H9 (cell line): ENCODE measurements around the gene EDARADD. TPM values are rescaled to one million over a fixed set of nuclear protein-coding genes. Genes with fewer than 3 reads are reported as not detected.

Experiments used
- DNase-seq: peaks from one replicate; pipeline ENCODE4 v3.0.0-alpha.2; 2017
- H2AFZ ChIP-seq: one replicate; pipeline ENCODE4 v1.6.1; 2013; ENCODE audit warnings: mild to moderate bottlenecking, low read length, control low read depth, moderate library complexity
- H2AK5ac ChIP-seq: 2 replicates; pipeline ENCODE4 v1.6.1; 2013; ENCODE audit warnings: low read length, control low read depth, mixed read lengths; ENCODE audit not compliant: insufficient read length
- H2BK120ac ChIP-seq: one replicate; pipeline ENCODE4 v1.6.1; 2013; ENCODE audit warnings: low read depth, mild to moderate bottlenecking, low read length, control low read depth, inconsistent platforms; ENCODE audit not compliant: poor library complexity, severe bottlenecking
- H2BK12ac ChIP-seq: 2 replicates; pipeline ENCODE4 v1.6.1; 2013; ENCODE audit warnings: low read length, control low read depth, mixed read lengths, low read depth; ENCODE audit not compliant: insufficient read length
- H2BK15ac ChIP-seq: 2 replicates; pipeline ENCODE4 v1.6.1; 2013; ENCODE audit warnings: low read depth, low read length, control low read depth
- H2BK20ac ChIP-seq: one replicate; pipeline ENCODE4 v1.6.1; 2013; ENCODE audit warnings: low read depth, mild to moderate bottlenecking, low read length, control low read depth, inconsistent platforms; ENCODE audit not compliant: poor library complexity, severe bottlenecking
- H2BK5ac ChIP-seq: 2 replicates; pipeline ENCODE4 v1.6.1; 2013; ENCODE audit warnings: low read length, control low read depth, mixed read lengths; ENCODE audit not compliant: insufficient read length
- H3K14ac ChIP-seq: 2 replicates; pipeline ENCODE4 v1.6.1; 2013; ENCODE audit warnings: low read length, control low read depth; ENCODE audit not compliant: insufficient read depth
- H3K18ac ChIP-seq: 2 replicates; pipeline ENCODE4 v1.6.1; 2013; ENCODE audit warnings: low read depth, mild to moderate bottlenecking, mixed read lengths, low read length, control low read depth; ENCODE audit not compliant: insufficient read length
- H3K23ac ChIP-seq: 2 replicates; pipeline ENCODE4 v1.6.1; 2013; ENCODE audit warnings: low read length, control low read depth, mixed read lengths, low read depth; ENCODE audit not compliant: insufficient read length
- H3K23me2 ChIP-seq: 2 replicates; pipeline ENCODE4 v1.6.1; 2013; ENCODE audit warnings: low read depth, mild to moderate bottlenecking, mixed read lengths, low read length, control low read depth; ENCODE audit not compliant: insufficient read length, poor library complexity, severe bottlenecking
- H3K27ac ChIP-seq: 2 replicates; pipeline ENCODE4 v1.5.1; 2013; ENCODE audit warnings: low read length, control low read depth, mixed read lengths, low read depth; ENCODE audit not compliant: insufficient read length
- H3K27me3 ChIP-seq: 2 replicates; pipeline ENCODE4 v1.6.1; 2013; ENCODE audit warnings: low read length, control low read depth, inconsistent platforms; ENCODE audit not compliant: insufficient read depth
- H3K4ac ChIP-seq: 2 replicates; pipeline ENCODE4 v1.6.1; 2013; ENCODE audit warnings: low read depth, mild to moderate bottlenecking, control low read depth, inconsistent platforms, low read length, moderate library complexity
- H3K4me1 ChIP-seq: 2 replicates; pipeline ENCODE4 v1.6.1; 2013; ENCODE audit warnings: low read length, control low read depth, inconsistent platforms; ENCODE audit not compliant: insufficient read depth
- H3K4me2 ChIP-seq: 2 replicates; pipeline ENCODE4 v1.6.1; 2013; ENCODE audit warnings: low read length, control low read depth, mixed read lengths; ENCODE audit not compliant: insufficient read length, insufficient read depth
- H3K56ac ChIP-seq: 2 replicates; pipeline ENCODE4 v1.6.1; 2013; ENCODE audit warnings: low read depth, mild to moderate bottlenecking, mixed read lengths, low read length, control low read depth; ENCODE audit not compliant: insufficient read length
- H3K79me1 ChIP-seq: 2 replicates; pipeline ENCODE4 v1.6.1; 2013; ENCODE audit warnings: low read depth, mild to moderate bottlenecking, moderate library complexity, low read length, control low read depth, inconsistent platforms; ENCODE audit not compliant: insufficient read depth, poor library complexity, severe bottlenecking
- H3K79me2 ChIP-seq: 2 replicates; pipeline ENCODE4 v1.6.1; 2013; ENCODE audit warnings: low read length, control low read depth, inconsistent platforms; ENCODE audit not compliant: insufficient read depth
- H3K9ac ChIP-seq: 2 replicates; pipeline ENCODE4 v1.6.1; 2013; ENCODE audit warnings: low read length, control low read depth, mixed read lengths; ENCODE audit not compliant: insufficient read length; ENCODE audit errors: extremely low read depth
- H3K9me3 ChIP-seq: one replicate; pipeline ENCODE4 v1.6.1; 2013; ENCODE audit warnings: low read depth, low read length, inconsistent platforms; ENCODE audit not compliant: control insufficient read depth
- H3T11ph ChIP-seq: one replicate; pipeline ENCODE4 v1.6.1; 2013; ENCODE audit warnings: mild to moderate bottlenecking, low read length, control low read depth, inconsistent platforms
- H4K20me1 ChIP-seq: one replicate; pipeline ENCODE4 v1.6.1; 2013; ENCODE audit not compliant: control insufficient read depth, insufficient read length, insufficient read depth
- H4K5ac ChIP-seq: 2 replicates; pipeline ENCODE4 v1.6.1; 2013; ENCODE audit warnings: low read depth, mild to moderate bottlenecking, mixed read lengths, low read length, control low read depth; ENCODE audit not compliant: insufficient read length
- H4K8ac ChIP-seq: replicated peaks from 2 replicates; pipeline ENCODE4 v1.6.1; 2013; ENCODE audit warnings: low read length, control low read depth, mixed read lengths, low read depth; ENCODE audit not compliant: insufficient read length
- H4K91ac ChIP-seq: 2 replicates; pipeline ENCODE4 v1.6.1; 2013; ENCODE audit warnings: low read depth, mild to moderate bottlenecking, moderate library complexity, mixed read lengths, low read length, control low read depth; ENCODE audit not compliant: insufficient read length
- H3K27ac Mint-ChIP-seq, 3 experiments: 2 replicates in 2 of 3; 3 replicates in 1 of 3; pipeline ENCODE4 v1.8.0; 2020 to 2021; ENCODE audit warnings: mixed read lengths in 3 of 3, mild to moderate bottlenecking in 1 of 3, moderate library complexity in 1 of 3
- H3K27me3 Mint-ChIP-seq: 2 replicates; pipeline ENCODE4 v1.8.0; 2021; ENCODE audit warnings: low read depth, mild to moderate bottlenecking, moderate library complexity, mixed read lengths
- H3K36me3 Mint-ChIP-seq, 3 experiments: 2 replicates in 2 of 3; 3 replicates in 1 of 3; pipeline ENCODE4 v1.8.0; 2020 to 2021; ENCODE audit warnings: low read depth in 3 of 3, mixed read lengths in 3 of 3; ENCODE audit not compliant: insufficient read depth in 1 of 3
- H3K4me1 Mint-ChIP-seq, 2 experiments: 2 replicates each; pipeline ENCODE4 v1.8.0; 2020; ENCODE audit warnings: mixed read lengths in 2 of 2
- H3K4me3 Mint-ChIP-seq, 2 experiments: 2 replicates in 1 of 2; 3 replicates in 1 of 2; pipeline ENCODE4 v1.8.0; 2020 to 2021; ENCODE audit warnings: mild to moderate bottlenecking in 2 of 2, mixed read lengths in 2 of 2, moderate library complexity in 1 of 2
- H3K9me3 Mint-ChIP-seq, 2 experiments: 2 replicates in 1 of 2; 3 replicates in 1 of 2; pipeline ENCODE4 v1.8.0; 2020; ENCODE audit warnings: mild to moderate bottlenecking in 2 of 2, mixed read lengths in 2 of 2, moderate library complexity in 1 of 2
- CTCF ChIP-seq: fragments of 200-600 bp; sonication (generic); conservative IDR thresholded peaks from 3 replicates; pipeline ENCODE4 v1.8.0; 2021; ENCODE audit warnings: antibody characterized with exemption, mild to moderate bottlenecking
- WGBS: extraction: QIAGEN DNeasy Blood & Tissue Kit; methylation state at CpG from one replicate; pipeline ENCODE4 v1.1.7; 2013; ENCODE audit warnings: missing lambda C conversion rate, low lambda C conversion rate, mixed read lengths; ENCODE audit not compliant: insufficient read length; ENCODE audit errors: extremely low coverage; 5-methylcytosine and 5-hydroxymethylcytosine counted together
- total RNA-seq: library from RNA; stranded (reverse); gene quantifications from 2 replicates; pipeline ENCODE4 v1.2.1, GENCODE V29; 2021

The EDARADD gene
- total RNA-seq, 1 experiment from 2014 or later, result 3.8 TPM

GRCh38 chr1:236422517-236422876, 28.4 kb downstream of the EDARADD start:
- Histone ChIP-seq H3K79me1 (no peaks in the 10 kb centered on the region), H3K14ac (no peak overlapping the region), H2BK5ac (no peak overlapping the region), H3K23ac (no peak overlapping the region), H3K56ac (no peak overlapping the region), H4K91ac (no peak overlapping the region), H4K8ac (no peak overlapping the region), H4K5ac (no peak overlapping the region), H2BK12ac (no peak overlapping the region), H3K27me3 (no peaks in the 10 kb centered on the region), H2BK15ac (no peak overlapping the region), H3K4me2 (no peak overlapping the region), H3K27ac (no peak overlapping the region), H3K18ac (no peak overlapping the region), H4K20me1 (no peaks in the 10 kb centered on the region), H3K9ac (no peak overlapping the region), H2BK120ac (no peak overlapping the region), H3K9me3 (no peaks in the 10 kb centered on the region), H3T11ph (no peak overlapping the region), H3K23me2 (no peaks in the 10 kb centered on the region), H2BK20ac (no peak overlapping the region), H3K4me1 (no peaks in the 10 kb centered on the region; the same call in 1 of the 2 replicates), H3K79me2 (no peaks in the 10 kb centered on the region; the same call in 1 of the 2 replicates), H2AK5ac (no peak overlapping the region), H3K4ac (no peak overlapping the region), H2AFZ (no peak overlapping the region)
- no CpG with 5 or more reads among the region's 3 CpGs for WGBS
- Mint-ChIP-seq H3K4me3 (no peak overlapping the region), H3K4me1 (peaks cover 4 to 8% of the 10 kb centered on the region in 2 experiments; a peak in 3 of 4 replicates), H3K27ac (no peak overlapping the region), H3K9me3 (no peaks in the 10 kb centered on the region; a peak in 1 of 5 replicates), H3K36me3 (peaks cover 0 to 3% (median 0%) of the 10 kb centered on the region in 3 experiments; a peak in 2 of 7 replicates), H3K27me3 (no peaks in the 10 kb centered on the region)
- DNase-seq, result no peak
- TF ChIP-seq CTCF, result no peak
